GM23338 (cell line): ENCODE measurements around the gene AP5Z1. TPM values are rescaled to one million over a fixed set of nuclear protein-coding genes. Genes with fewer than 3 reads are reported as not detected.

ENCODE experiments used
- ATAC-seq: fragments of 200-7000 bp; cut with Tn5 transposase; 3 replicates; pipeline ENCODE4 v1.9.1; 2020
- DNase-seq: peaks from one replicate; pipeline ENCODE4 v3.0.0-alpha.2; 2015; ENCODE audit warnings: low spot score
- H2AFZ ChIP-seq: fragments of 200-600 bp; sonication (generic); 2 replicates; pipeline ENCODE4 v1.8.0; 2016; ENCODE audit warnings: antibody characterized with exemption, mild to moderate bottlenecking, moderate library complexity
- H3F3A ChIP-seq: fragments of 200-600 bp; sonication (generic); replicated peaks from 2 replicates; pipeline ENCODE4 v1.8.0; 2017; ENCODE audit warnings: antibody characterized with exemption, mixed run types, low read depth
- H3K27ac ChIP-seq: fragments of 200-600 bp; sonication (generic); 2 replicates; pipeline ENCODE4 v1.6.1; 2016; ENCODE audit warnings: low read depth
- H3K27me3 ChIP-seq: fragments of 200-600 bp; sonication (generic); 2 replicates; pipeline ENCODE4 v1.8.0; 2016; ENCODE audit warnings: mild to moderate bottlenecking, mixed run types, moderate library complexity; ENCODE audit not compliant: insufficient read depth
- H3K36me3 ChIP-seq: fragments of 200-600 bp; sonication (generic); 2 replicates; pipeline ENCODE4 v1.8.0; 2016; ENCODE audit warnings: mild to moderate bottlenecking; ENCODE audit not compliant: insufficient read depth
- H3K4me1 ChIP-seq: fragments of 200-600 bp; sonication (generic); 2 replicates; pipeline ENCODE4 v1.8.0; 2016; ENCODE audit warnings: mild to moderate bottlenecking, moderate library complexity; ENCODE audit not compliant: insufficient read depth
- H3K4me2 ChIP-seq: fragments of 200-600 bp; sonication (generic); 2 replicates; pipeline ENCODE4 v1.7.1; 2017; ENCODE audit warnings: mixed run types
- H3K4me3 ChIP-seq: fragments of 200-600 bp; sonication (generic); 2 replicates; pipeline ENCODE4 v1.6.1; 2016; ENCODE audit warnings: mixed run types
- H3K79me2 ChIP-seq: fragments of 200-600 bp; sonication (generic); replicated peaks from 2 replicates; pipeline ENCODE4 v1.8.0; 2017; ENCODE audit warnings: mild to moderate bottlenecking; ENCODE audit not compliant: insufficient read depth
- H3K9me2 ChIP-seq: fragments of 200-600 bp; sonication (generic); 2 replicates; pipeline ENCODE4 v1.8.0; 2017; ENCODE audit not compliant: insufficient read depth
- H4K20me1 ChIP-seq: fragments of 200-600 bp; sonication (generic); replicated peaks from 2 replicates; pipeline ENCODE4 v1.8.0; 2017; ENCODE audit warnings: mild to moderate bottlenecking; ENCODE audit not compliant: insufficient read depth
- H3K27ac Mint-ChIP-seq: 2 replicates; pipeline ENCODE4 v1.8.0; 2020; ENCODE audit warnings: inconsistent platforms, mild to moderate bottlenecking, moderate library complexity, mixed read lengths
- H3K27me3 Mint-ChIP-seq: 3 replicates; pipeline ENCODE4 v1.8.0; 2022; ENCODE audit warnings: low read depth, mild to moderate bottlenecking, moderate library complexity, mixed read lengths, inconsistent platforms; ENCODE audit not compliant: insufficient read depth, poor library complexity
- H3K36me3 Mint-ChIP-seq: 3 replicates; pipeline ENCODE4 v1.8.0; 2021; ENCODE audit warnings: low read depth, mild to moderate bottlenecking, inconsistent platforms, moderate library complexity, mixed read lengths
- H3K4me1 Mint-ChIP-seq: 3 replicates; pipeline ENCODE4 v1.8.0; 2020; ENCODE audit warnings: mild to moderate bottlenecking, inconsistent platforms, mixed read lengths
- H3K4me3 Mint-ChIP-seq: 3 replicates; pipeline ENCODE4 v1.8.0; 2021; ENCODE audit warnings: moderate library complexity, mild to moderate bottlenecking, inconsistent platforms, mixed read lengths
- H3K9me3 Mint-ChIP-seq: 3 replicates; pipeline ENCODE4 v1.8.0; 2020; ENCODE audit warnings: moderate library complexity, mild to moderate bottlenecking, inconsistent platforms, mixed read lengths
- CREB1 ChIP-seq: fragments of 250-450 bp; sonication (Bioruptor Pico); IDR thresholded peaks from 2 replicates; pipeline ENCODE4 v1.5.0; 2020; ENCODE audit warnings: low read depth, mild to moderate bottlenecking, moderate library complexity
- EZH2 ChIP-seq: fragments of 200-600 bp; sonication (generic); IDR thresholded peaks from one replicate; pipeline ENCODE4 v1.8.0; 2017; ENCODE audit warnings: antibody characterized with exemption, mild to moderate bottlenecking, low read depth; ENCODE audit not compliant: unreplicated experiment
- EZH2phosphoT487 ChIP-seq: fragments of 200-600 bp; sonication (generic); IDR thresholded peaks from one replicate; pipeline ENCODE4 v1.8.1; 2018; ENCODE audit warnings: antibody characterized with exemption; ENCODE audit not compliant: unreplicated experiment
- ZNF114 ChIP-seq: fragments of 250-450 bp; sonication (Bioruptor Pico); IDR thresholded peaks from 2 replicates; pipeline ENCODE4 v1.5.0; 2020; ENCODE audit warnings: mild to moderate bottlenecking, moderate library complexity
- ZNF331 ChIP-seq: fragments of 250-450 bp; sonication (Bioruptor Pico); IDR thresholded peaks from 2 replicates; pipeline ENCODE4 v1.5.0; 2020; ENCODE audit warnings: low read depth, mild to moderate bottlenecking, moderate library complexity
- ZNF462 ChIP-seq: fragments of 250-450 bp; sonication (Bioruptor Pico); IDR thresholded peaks from 2 replicates; pipeline ENCODE4 v1.5.0; 2020; ENCODE audit warnings: mild to moderate bottlenecking, moderate library complexity
- polyA plus RNA-seq: library from polyadenylated mRNA; unstranded; fragments of >200 nt; fragmentation: Nextera tagmentation; extraction: Ambion mirVana; gene quantifications from 2 replicates; pipeline ENCODE4 v1.2.1, GENCODE V29; 2016
- total RNA-seq: library from RNA; depleted of rRNA; stranded (reverse); fragments of >200 nt; shearing (Covaris generic); gene quantifications from 2 replicates; pipeline ENCODE4 v1.2.3, GENCODE V29; 2014

Gene AP5Z1
- total and polyA plus RNA-seq, 2 experiments from 2014 or later: 16.3 to 31.2 TPM

GRCh38 chr7:4768597-4769569 lies 6.5 kb upstream of the AP5Z1 start:
- Mint-ChIP-seq H3K36me3 (no peaks in the 10 kb centered on the region; the same call in 2 of the 3 replicates), H3K27ac (no peak overlapping the region), H3K27me3 (peaks cover 9% of the 10 kb centered on the region), H3K9me3 (no peaks in the 10 kb centered on the region; the same call in 2 of the 3 replicates), H3K4me3 (no peak overlapping the region), H3K4me1 (no peaks in the 10 kb centered on the region)
- DNase-seq (no peak), ATAC-seq (no peak)
- Histone ChIP-seq H3K4me3 (no peak overlapping the region), H3F3A (no peaks in the 10 kb centered on the region), H3K36me3 (no peaks in the 10 kb centered on the region), H3K27me3 (no peaks in the 10 kb centered on the region), H3K4me2 (no peak overlapping the region), H3K27ac (no peak overlapping the region), H3K79me2 (no peaks in the 10 kb centered on the region), H3K9me2 (no peaks in the 10 kb centered on the region), H3K4me1 (no peaks in the 10 kb centered on the region), H4K20me1 (no peaks in the 10 kb centered on the region; the same call in 1 of the 2 replicates), H2AFZ (no peak overlapping the region)
- TF ChIP-seq EZH2phosphoT487 (no peak), ZNF462 (CRISPR knock-in tag) (no peak), CREB1 (no peak), ZNF114 (no peak), ZNF331 (CRISPR knock-in tag) (no peak), EZH2 (no peak)
